LNCAP (cell line): ENCODE data around the gene FBH1.

Experiments
- CTCF ChIP-seq: fragments of 450-650 bp; IDR thresholded peaks from 2 replicates; pipeline ENCODE4 v1.5.1; 2017; ENCODE audit warnings: mild to moderate bottlenecking

Gene FBH1

GRCh38 chr10:5977471-5978229 is 87.6 kb downstream of the FBH1 start, which contains the start of gene IL15RA:
Gene IL15RA, minus strand, starts transcription at chr10:5977543. Its CDS starts 51 bp downstream, at chr10:5977492.
- peak; percentile 37; the same call in 1 of the 2 replicates for TF ChIP-seq CTCF

- no peak for TF ChIP-seq CTCF
These were observed 88.1 kb downstream of the FBH1 start for GRCh38 chr10:5978230-5978489.

- no peak for TF ChIP-seq CTCF
These were observed 91.5 kb downstream of the FBH1 start for GRCh38 chr10:5981529-5981928.

GRCh38 chr10:5983774-5984173 is 93.7 kb downstream of the FBH1 start:
- TF ChIP-seq CTCF, result no peak

- TF ChIP-seq CTCF, result no peak
These were observed 95.0 kb downstream of the FBH1 start for GRCh38 chr10:5985029-5985428.
